HepG2 (cell line): Measurements from ENCODE around the gene NHERF2. TPM values are rescaled to one million over a fixed set of nuclear protein-coding genes. Genes with fewer than 3 reads are reported as not detected.

Source experiments
- CEBPG ChIP-seq: IDR thresholded peaks from 2 replicates; pipeline ENCODE4 v1.6.1; 2016
- HNRNPL ChIP-seq: fragments of 200-400 bp; formaldehyde crosslinking; IDR thresholded peaks from 2 replicates; pipeline ENCODE4 v1.6.1; 2017; ENCODE audit warnings: mild to moderate bottlenecking, low read depth, low read length
- KAT8 ChIP-seq: IDR thresholded peaks from 2 replicates; pipeline ENCODE4 v1.6.1; 2016; ENCODE audit warnings: missing genetic modification reagents, missing compliant biosample characterization
- LCORL ChIP-seq, 2 experiments: fragments of 450-650 bp in 1 of 2; sonication (generic) in 1 of 2; formaldehyde crosslinking in 1 of 2; IDR thresholded peaks; 2 replicates each; pipeline versions ENCODE4 v1.5.0 to v1.6.1; 2017 to 2020; ENCODE audit warnings: antibody characterized with exemption in 1 of 2, missing genetic modification reagents in 1 of 2
- MIER3 ChIP-seq: IDR thresholded peaks from 2 replicates; pipeline ENCODE4 v1.6.1; 2016; ENCODE audit warnings: missing compliant biosample characterization, borderline replicate concordance
- NR2F1 ChIP-seq, 2 experiments: fragments of 450-650 bp in 1 of 2; formaldehyde crosslinking in 1 of 2; IDR thresholded peaks; 2 replicates each; pipeline versions ENCODE4 v1.5.0 to v1.6.1; 2016 to 2020; ENCODE audit warnings: mild to moderate bottlenecking in 1 of 2, missing compliant biosample characterization in 1 of 2, missing genetic modification reagents in 1 of 2, moderate library complexity in 1 of 2
- SAP130 ChIP-seq: IDR thresholded peaks from 2 replicates; pipeline ENCODE4 v1.6.1; 2016; ENCODE audit warnings: low read depth
- SIN3A ChIP-seq: IDR thresholded peaks from 2 replicates; pipeline ENCODE4 v1.6.1; 2011; ENCODE audit warnings: low read depth, mild to moderate bottlenecking, control low read depth, low read length, borderline replicate concordance
- SNAI1 ChIP-seq: sonication (generic); formaldehyde crosslinking; IDR thresholded peaks from 2 replicates; pipeline ENCODE4 v1.5.0; 2020; ENCODE audit warnings: mild to moderate bottlenecking, missing genetic modification reagents, borderline replicate concordance
- ZNF263 ChIP-seq: sonication (generic); formaldehyde crosslinking; IDR thresholded peaks from 2 replicates; pipeline ENCODE4 v1.4.0; 2020; ENCODE audit warnings: missing genetic modification reagents
- ZNF296 ChIP-seq: sonication (generic); formaldehyde crosslinking; conservative IDR thresholded peaks from 2 replicates; pipeline ENCODE4 v1.5.0; 2020; ENCODE audit warnings: mild to moderate bottlenecking, missing genetic modification reagents
- ZNF3 ChIP-seq: IDR thresholded peaks from 2 replicates; pipeline ENCODE4 v1.7.0; 2017; ENCODE audit warnings: inconsistent platforms
- ZNF441 ChIP-seq: sonication (generic); formaldehyde crosslinking; IDR thresholded peaks from 2 replicates; pipeline ENCODE4 v1.7.0; 2021; ENCODE audit warnings: missing genetic modification reagents, borderline replicate concordance
- ZNF644 ChIP-seq: IDR thresholded peaks from 2 replicates; pipeline ENCODE4 v1.6.1; 2016; ENCODE audit warnings: low read depth
- ZSCAN12 ChIP-seq: sonication (generic); formaldehyde crosslinking; IDR thresholded peaks from 2 replicates; pipeline ENCODE4 v1.9.0; 2021; ENCODE audit warnings: mild to moderate bottlenecking, missing genetic modification reagents
- polyA plus RNA-seq, 8 experiments: library from polyadenylated mRNA; depleted of rRNA in 3 of 8; stranded (reverse) in 7 of 8; unstranded in 1 of 8; fragments of >200 nt; fragmentation: Illumina TruSeq in 4 of 8; extraction: Trizol in 4 of 8; gene quantifications; 2 replicates each; pipeline versions ENCODE4 v1.2.1 to v1.2.3, GENCODE V29; 2011 to 2016; ENCODE audit warnings: low read depth in 4 of 8, missing spikeins in 1 of 8, mixed read lengths in 1 of 8; ENCODE audit not compliant: insufficient read depth in 1 of 8
- total RNA-seq, 5 experiments: library from RNA; depleted of rRNA; stranded (reverse); fragments of >200 nt; fragmentation: Illumina TruSeq; extraction: Trizol; gene quantifications; 2 replicates each; pipeline ENCODE4 v1.2.3, GENCODE V29; 2016; ENCODE audit warnings: low read depth in 1 of 5
- TF ChIP-seq, protein P1 (sequence below): sonication (generic); formaldehyde crosslinking; IDR thresholded peaks from 2 replicates; pipeline ENCODE4 v1.5.1; 2020; ENCODE audit warnings: mild to moderate bottlenecking, missing genetic modification reagents, moderate library complexity
- TF ChIP-seq, protein P2 (sequence below): sonication (generic); formaldehyde crosslinking; IDR thresholded peaks from 2 replicates; pipeline ENCODE4 v1.8.0; 2022; ENCODE audit warnings: mild to moderate bottlenecking, missing genetic modification reagents; ENCODE audit not compliant: insufficient replicate concordance
- TF ChIP-seq, protein P3 (sequence below): IDR thresholded peaks from 2 replicates; pipeline ENCODE4 v1.6.1; 2016; ENCODE audit warnings: missing compliant biosample characterization, missing genetic modification reagents, borderline replicate concordance
- TF ChIP-seq, protein P4 (sequence below): sonication (generic); formaldehyde crosslinking; IDR thresholded peaks from 2 replicates; pipeline ENCODE4 v1.5.1; 2020; ENCODE audit warnings: mild to moderate bottlenecking, moderate library complexity, missing genetic modification reagents
- TF ChIP-seq, protein P5 (sequence below): sonication (generic); formaldehyde crosslinking; IDR thresholded peaks from 2 replicates; pipeline ENCODE4 v1.9.0; 2022; ENCODE audit warnings: low read depth, missing genetic modification reagents

NHERF2 gene
- total and polyA plus RNA-seq, 2 of the 13 experiments (the other 11 are each of a cell fraction or from before 2014, with no cell fraction given): 23.7 to 39.3 TPM

DNA sequence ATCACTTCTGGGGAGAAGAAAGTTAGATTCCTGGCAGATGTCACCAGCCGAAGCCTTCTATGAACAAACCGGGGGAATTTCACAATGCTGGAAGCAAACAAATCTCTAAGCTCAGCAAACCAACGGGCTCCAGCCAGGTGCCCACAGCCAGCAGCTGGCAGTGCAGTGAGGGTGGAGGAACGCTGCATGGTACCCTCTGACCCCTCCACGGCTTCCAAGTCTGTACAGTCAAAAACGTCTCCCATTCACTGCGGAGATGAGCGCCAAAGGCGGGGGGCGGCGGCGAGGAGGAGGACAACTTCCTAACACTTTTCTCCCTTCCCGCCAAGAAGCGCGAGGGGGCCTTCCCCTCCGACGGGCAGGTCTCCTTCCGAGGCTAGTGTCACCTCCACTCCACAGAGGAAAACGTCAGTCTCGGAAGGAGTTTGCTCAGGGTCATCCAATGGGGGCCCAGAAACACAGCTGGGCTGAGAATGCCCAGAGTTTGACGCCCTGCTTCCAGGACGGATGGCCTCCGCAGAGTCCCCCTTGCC, 18.0 kb upstream of the NHERF2 start (continued):
- TF ChIP-seq ZNF441: no peak
- TF ChIP-seq, protein P1, sequence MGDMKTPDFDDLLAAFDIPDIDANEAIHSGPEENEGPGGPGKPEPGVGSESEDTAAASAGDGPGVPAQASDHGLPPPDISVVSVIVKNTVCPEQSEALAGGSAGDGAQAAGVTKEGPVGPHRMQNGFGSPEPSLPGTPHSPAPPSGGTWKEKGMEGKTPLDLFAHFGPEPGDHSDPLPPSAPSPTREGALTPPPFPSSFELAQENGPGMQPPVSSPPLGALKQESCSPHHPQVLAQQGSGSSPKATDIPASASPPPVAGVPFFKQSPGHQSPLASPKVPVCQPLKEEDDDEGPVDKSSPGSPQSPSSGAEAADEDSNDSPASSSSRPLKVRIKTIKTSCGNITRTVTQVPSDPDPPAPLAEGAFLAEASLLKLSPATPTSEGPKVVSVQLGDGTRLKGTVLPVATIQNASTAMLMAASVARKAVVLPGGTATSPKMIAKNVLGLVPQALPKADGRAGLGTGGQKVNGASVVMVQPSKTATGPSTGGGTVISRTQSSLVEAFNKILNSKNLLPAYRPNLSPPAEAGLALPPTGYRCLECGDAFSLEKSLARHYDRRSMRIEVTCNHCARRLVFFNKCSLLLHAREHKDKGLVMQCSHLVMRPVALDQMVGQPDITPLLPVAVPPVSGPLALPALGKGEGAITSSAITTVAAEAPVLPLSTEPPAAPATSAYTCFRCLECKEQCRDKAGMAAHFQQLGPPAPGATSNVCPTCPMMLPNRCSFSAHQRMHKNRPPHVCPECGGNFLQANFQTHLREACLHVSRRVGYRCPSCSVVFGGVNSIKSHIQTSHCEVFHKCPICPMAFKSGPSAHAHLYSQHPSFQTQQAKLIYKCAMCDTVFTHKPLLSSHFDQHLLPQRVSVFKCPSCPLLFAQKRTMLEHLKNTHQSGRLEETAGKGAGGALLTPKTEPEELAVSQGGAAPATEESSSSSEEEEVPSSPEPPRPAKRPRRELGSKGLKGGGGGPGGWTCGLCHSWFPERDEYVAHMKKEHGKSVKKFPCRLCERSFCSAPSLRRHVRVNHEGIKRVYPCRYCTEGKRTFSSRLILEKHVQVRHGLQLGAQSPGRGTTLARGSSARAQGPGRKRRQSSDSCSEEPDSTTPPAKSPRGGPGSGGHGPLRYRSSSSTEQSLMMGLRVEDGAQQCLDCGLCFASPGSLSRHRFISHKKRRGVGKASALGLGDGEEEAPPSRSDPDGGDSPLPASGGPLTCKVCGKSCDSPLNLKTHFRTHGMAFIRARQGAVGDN: peak; percentile 69
- no peak for TF ChIP-seq ZNF263 (CRISPR knock-in tag)
- TF ChIP-seq, protein P2, sequence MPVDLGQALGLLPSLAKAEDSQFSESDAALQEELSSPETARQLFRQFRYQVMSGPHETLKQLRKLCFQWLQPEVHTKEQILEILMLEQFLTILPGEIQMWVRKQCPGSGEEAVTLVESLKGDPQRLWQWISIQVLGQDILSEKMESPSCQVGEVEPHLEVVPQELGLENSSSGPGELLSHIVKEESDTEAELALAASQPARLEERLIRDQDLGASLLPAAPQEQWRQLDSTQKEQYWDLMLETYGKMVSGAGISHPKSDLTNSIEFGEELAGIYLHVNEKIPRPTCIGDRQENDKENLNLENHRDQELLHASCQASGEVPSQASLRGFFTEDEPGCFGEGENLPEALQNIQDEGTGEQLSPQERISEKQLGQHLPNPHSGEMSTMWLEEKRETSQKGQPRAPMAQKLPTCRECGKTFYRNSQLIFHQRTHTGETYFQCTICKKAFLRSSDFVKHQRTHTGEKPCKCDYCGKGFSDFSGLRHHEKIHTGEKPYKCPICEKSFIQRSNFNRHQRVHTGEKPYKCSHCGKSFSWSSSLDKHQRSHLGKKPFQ (CRISPR knock-in tag): no peak
- TF ChIP-seq SNAI1 (CRISPR knock-in tag): no peak
- no peak for TF ChIP-seq ZNF644 (CRISPR knock-in tag)
- TF ChIP-seq HNRNPL: peak; percentile 90
- no peak for TF ChIP-seq ZNF3 (CRISPR knock-in tag)
- TF ChIP-seq, protein P3, sequence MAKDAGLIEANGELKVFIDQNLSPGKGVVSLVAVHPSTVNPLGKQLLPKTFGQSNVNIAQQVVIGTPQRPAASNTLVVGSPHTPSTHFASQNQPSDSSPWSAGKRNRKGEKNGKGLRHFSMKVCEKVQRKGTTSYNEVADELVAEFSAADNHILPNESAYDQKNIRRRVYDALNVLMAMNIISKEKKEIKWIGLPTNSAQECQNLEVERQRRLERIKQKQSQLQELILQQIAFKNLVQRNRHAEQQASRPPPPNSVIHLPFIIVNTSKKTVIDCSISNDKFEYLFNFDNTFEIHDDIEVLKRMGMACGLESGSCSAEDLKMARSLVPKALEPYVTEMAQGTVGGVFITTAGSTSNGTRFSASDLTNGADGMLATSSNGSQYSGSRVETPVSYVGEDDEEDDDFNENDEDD (CRISPR knock-in tag): peak; percentile 69
- TF ChIP-seq, protein P4, sequence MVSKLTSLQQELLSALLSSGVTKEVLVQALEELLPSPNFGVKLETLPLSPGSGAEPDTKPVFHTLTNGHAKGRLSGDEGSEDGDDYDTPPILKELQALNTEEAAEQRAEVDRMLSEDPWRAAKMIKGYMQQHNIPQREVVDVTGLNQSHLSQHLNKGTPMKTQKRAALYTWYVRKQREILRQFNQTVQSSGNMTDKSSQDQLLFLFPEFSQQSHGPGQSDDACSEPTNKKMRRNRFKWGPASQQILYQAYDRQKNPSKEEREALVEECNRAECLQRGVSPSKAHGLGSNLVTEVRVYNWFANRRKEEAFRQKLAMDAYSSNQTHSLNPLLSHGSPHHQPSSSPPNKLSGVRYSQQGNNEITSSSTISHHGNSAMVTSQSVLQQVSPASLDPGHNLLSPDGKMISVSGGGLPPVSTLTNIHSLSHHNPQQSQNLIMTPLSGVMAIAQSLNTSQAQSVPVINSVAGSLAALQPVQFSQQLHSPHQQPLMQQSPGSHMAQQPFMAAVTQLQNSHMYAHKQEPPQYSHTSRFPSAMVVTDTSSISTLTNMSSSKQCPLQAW (CRISPR knock-in tag): 0 out of 2 replicates have a peak, but pooled peaks have one; percentile 20
- TF ChIP-seq SAP130 (CRISPR knock-in tag): peak; percentile 36; the same call in 1 of the 2 replicates
- TF ChIP-seq MIER3 (CRISPR knock-in tag): no peak
- TF ChIP-seq KAT8 (CRISPR knock-in tag): no peak
- TF ChIP-seq ZNF296: no peak
- TF ChIP-seq, protein P5, sequence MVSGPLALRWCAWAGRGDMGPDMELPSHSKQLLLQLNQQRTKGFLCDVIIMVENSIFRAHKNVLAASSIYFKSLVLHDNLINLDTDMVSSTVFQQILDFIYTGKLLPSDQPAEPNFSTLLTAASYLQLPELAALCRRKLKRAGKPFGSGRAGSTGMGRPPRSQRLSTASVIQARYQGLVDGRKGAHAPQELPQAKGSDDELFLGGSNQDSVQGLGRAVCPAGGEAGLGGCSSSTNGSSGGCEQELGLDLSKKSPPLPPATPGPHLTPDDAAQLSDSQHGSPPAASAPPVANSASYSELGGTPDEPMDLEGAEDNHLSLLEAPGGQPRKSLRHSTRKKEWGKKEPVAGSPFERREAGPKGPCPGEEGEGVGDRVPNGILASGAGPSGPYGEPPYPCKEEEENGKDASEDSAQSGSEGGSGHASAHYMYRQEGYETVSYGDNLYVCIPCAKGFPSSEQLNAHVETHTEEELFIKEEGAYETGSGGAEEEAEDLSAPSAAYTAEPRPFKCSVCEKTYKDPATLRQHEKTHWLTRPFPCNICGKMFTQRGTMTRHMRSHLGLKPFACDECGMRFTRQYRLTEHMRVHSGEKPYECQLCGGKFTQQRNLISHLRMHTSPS: peak; percentile 66
- no peak for TF ChIP-seq NR2F1 (CRISPR knock-in tag; IDR thresholded peaks at IDR 0.05)
- no peak for TF ChIP-seq ZSCAN12 (CRISPR knock-in tag)
- TF ChIP-seq CEBPG: peak; percentile 44
- no peak for TF ChIP-seq LCORL (IDR thresholded peaks at IDR 0.05)
- TF ChIP-seq LCORL (CRISPR knock-in tag; IDR thresholded peaks at IDR 0.05): 0 out of 2 replicates have a peak, but pooled peaks have one; percentile 32
- peak; percentile 38; the same call in 1 of the 2 replicates for TF ChIP-seq SIN3A
